C4-2B (cell line): ENCODE results near the gene RPP30.

Experiments
- H3K27ac ChIP-seq: fragments of 450-650 bp; 2 replicates; pipeline ENCODE4 v1.5.1; 2017
- ZFX ChIP-seq: fragments of 450-650 bp; IDR thresholded peaks from 2 replicates; pipeline ENCODE4 v1.6.1; 2017
- TF ChIP-seq, protein P1 (sequence below): fragments of 450-650 bp; conservative IDR thresholded peaks from 2 replicates; pipeline ENCODE4 v1.5.1; 2017; ENCODE audit warnings: mild to moderate bottlenecking

RPP30 gene

DNA sequence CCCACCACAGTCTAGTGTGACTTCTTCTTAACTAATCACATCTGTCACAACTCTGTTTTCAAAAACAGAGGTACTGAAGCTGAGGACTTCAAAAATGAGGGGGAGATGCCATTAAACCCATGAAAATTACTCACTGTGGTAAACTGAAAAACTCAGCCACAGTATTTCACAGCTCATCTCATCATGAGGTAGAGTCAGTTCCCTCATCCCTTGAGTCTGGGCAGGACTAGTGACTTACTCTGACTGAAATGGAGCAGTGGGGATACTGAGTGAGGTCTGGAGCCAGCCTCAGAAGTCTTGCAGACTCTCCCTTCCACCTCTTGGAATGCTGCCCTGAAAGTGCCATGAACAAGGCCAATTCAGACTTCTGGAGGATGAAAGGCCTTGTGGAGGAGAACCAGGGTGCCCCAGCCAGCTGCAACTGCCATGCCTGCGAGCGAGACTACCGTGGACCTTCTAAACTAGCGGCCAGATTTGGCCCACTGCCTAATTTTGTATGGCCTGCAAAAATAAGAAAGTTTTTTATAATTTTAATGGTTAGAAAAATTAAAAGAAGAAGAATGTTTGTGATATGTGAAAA lies 73.8 kb downstream of the RPP30 start:
- TF ChIP-seq, protein P1, sequence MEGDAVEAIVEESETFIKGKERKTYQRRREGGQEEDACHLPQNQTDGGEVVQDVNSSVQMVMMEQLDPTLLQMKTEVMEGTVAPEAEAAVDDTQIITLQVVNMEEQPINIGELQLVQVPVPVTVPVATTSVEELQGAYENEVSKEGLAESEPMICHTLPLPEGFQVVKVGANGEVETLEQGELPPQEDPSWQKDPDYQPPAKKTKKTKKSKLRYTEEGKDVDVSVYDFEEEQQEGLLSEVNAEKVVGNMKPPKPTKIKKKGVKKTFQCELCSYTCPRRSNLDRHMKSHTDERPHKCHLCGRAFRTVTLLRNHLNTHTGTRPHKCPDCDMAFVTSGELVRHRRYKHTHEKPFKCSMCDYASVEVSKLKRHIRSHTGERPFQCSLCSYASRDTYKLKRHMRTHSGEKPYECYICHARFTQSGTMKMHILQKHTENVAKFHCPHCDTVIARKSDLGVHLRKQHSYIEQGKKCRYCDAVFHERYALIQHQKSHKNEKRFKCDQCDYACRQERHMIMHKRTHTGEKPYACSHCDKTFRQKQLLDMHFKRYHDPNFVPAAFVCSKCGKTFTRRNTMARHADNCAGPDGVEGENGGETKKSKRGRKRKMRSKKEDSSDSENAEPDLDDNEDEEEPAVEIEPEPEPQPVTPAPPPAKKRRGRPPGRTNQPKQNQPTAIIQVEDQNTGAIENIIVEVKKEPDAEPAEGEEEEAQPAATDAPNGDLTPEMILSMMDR, result no peak
- TF ChIP-seq ZFX, result no peak
- no peak overlapping the region for H3K27ac ChIP-seq

DNA sequence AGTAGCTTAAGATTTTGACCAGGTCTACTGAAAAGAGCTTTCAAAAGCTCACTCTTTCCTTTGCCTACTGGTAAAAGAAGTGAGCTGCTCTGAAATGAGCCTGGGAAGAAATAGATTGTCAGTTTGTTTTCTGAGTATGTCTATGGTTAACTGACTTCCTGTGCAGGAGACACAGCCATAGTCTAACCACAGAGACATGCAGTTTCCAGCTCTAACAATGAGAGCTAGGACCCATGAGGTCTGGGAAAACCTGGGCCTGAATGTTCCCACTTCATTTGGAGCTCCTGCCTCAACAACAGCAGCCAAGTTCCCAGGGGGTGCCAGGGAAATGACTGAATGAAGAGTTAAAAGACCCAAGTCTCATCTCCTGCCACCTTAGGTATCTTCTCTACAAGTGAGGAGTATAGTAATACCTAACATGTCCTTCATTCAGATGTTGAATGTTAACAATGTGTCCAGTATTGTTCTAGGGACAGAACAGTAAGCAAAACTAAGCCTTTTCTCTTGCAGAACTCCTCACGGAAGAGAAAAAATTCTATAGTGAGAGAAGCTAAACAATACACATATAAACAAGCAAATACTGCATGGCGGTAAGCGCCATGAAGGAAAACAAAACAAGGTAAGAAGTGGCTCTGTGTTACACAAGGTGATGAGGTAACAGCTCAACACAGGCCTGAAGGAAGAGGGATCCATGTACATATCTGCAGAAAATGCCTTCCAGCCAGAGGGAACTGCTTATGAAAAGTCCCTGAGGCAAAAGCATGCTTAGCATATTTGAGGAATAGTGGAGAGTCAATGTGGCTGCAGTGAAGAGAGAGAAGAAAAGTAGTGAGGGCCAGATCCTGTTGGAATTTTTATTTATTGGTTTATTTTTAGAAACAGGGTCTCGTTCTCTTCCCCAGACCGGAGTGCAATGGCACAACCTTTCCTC lies 75.5 kb downstream of the RPP30 start:
- H3K27ac ChIP-seq, result no peak overlapping the region
- TF ChIP-seq, protein P1, result no peak
- no peak for TF ChIP-seq ZFX
